HL-60 (cell line): Measurements from ENCODE around the gene TMEM233.

Experiments used
- DNase-seq, 2 experiments: peaks; one replicate each; pipeline ENCODE4 v3.0.0-alpha.2; 2010 to 2020; ENCODE audit warnings: low read depth in 1 of 2, low spot score in 1 of 2
- H3K27ac ChIP-seq: fragments of 250-450 bp; sonication (Bioruptor Pico); replicated peaks from 2 replicates; pipeline ENCODE4 v1.5.1; 2020; ENCODE audit warnings: mild to moderate bottlenecking, moderate library complexity
- H3K27me3 ChIP-seq: fragments of 250-450 bp; sonication (Bioruptor Pico); 2 replicates; pipeline ENCODE4 v1.5.1; 2021; ENCODE audit warnings: mild to moderate bottlenecking, moderate library complexity; ENCODE audit not compliant: insufficient read depth, poor library complexity, severe bottlenecking
- H3K4me3 ChIP-seq: replicated peaks from 2 replicates; pipeline ENCODE4 v1.5.1; 2011; ENCODE audit warnings: mild to moderate bottlenecking, control low read depth, low read length; ENCODE audit not compliant: insufficient read depth
- GABPA ChIP-seq: IDR thresholded peaks from 2 replicates; pipeline ENCODE4 v1.6.1; 2012; ENCODE audit warnings: low read depth
- POLR2AphosphoS5 ChIP-seq: IDR thresholded peaks from 2 replicates; pipeline ENCODE4 v1.6.1; 2012; ENCODE audit warnings: low read depth
- SPI1 ChIP-seq: IDR thresholded peaks from 2 replicates; pipeline ENCODE4 v1.6.1; 2012; ENCODE audit warnings: low read depth, mild to moderate bottlenecking, borderline replicate concordance
- TF ChIP-seq, protein P1 (sequence below): IDR thresholded peaks from 2 replicates; pipeline ENCODE4 v1.6.1; 2012; ENCODE audit warnings: low read depth; ENCODE audit not compliant: insufficient replicate concordance
- TF ChIP-seq, protein P2 (sequence below): IDR thresholded peaks from one replicate; pipeline ENCODE4 v1.5.1; 2011; ENCODE audit warnings: low read length, control low read depth, inconsistent platforms; ENCODE audit not compliant: insufficient read depth

The TMEM233 gene

DNA sequence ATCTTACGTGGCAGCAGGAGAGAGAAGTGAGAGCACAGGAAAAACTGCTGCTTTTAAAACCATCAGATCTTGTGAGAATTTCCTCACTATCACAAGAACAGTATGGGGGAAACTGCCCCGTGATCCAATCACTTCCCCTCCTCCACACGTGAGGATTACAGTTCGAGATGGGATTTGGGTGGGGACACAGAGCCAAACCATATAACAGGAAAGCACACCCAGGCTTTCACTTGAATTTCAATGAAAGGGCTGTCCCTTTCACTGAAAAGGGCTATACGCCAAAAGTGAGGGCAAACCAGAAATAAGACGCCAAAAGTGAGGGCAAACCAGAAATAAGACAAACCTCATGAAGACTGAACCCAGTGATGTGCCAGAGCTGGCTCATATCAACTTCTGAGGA is 22.8 kb upstream of the TMEM233 start:
- H3K27ac ChIP-seq = no peak overlapping the region
- TF ChIP-seq, protein P1, sequence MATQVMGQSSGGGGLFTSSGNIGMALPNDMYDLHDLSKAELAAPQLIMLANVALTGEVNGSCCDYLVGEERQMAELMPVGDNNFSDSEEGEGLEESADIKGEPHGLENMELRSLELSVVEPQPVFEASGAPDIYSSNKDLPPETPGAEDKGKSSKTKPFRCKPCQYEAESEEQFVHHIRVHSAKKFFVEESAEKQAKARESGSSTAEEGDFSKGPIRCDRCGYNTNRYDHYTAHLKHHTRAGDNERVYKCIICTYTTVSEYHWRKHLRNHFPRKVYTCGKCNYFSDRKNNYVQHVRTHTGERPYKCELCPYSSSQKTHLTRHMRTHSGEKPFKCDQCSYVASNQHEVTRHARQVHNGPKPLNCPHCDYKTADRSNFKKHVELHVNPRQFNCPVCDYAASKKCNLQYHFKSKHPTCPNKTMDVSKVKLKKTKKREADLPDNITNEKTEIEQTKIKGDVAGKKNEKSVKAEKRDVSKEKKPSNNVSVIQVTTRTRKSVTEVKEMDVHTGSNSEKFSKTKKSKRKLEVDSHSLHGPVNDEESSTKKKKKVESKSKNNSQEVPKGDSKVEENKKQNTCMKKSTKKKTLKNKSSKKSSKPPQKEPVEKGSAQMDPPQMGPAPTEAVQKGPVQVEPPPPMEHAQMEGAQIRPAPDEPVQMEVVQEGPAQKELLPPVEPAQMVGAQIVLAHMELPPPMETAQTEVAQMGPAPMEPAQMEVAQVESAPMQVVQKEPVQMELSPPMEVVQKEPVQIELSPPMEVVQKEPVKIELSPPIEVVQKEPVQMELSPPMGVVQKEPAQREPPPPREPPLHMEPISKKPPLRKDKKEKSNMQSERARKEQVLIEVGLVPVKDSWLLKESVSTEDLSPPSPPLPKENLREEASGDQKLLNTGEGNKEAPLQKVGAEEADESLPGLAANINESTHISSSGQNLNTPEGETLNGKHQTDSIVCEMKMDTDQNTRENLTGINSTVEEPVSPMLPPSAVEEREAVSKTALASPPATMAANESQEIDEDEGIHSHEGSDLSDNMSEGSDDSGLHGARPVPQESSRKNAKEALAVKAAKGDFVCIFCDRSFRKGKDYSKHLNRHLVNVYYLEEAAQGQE = no peak
- TF ChIP-seq, protein P2, sequence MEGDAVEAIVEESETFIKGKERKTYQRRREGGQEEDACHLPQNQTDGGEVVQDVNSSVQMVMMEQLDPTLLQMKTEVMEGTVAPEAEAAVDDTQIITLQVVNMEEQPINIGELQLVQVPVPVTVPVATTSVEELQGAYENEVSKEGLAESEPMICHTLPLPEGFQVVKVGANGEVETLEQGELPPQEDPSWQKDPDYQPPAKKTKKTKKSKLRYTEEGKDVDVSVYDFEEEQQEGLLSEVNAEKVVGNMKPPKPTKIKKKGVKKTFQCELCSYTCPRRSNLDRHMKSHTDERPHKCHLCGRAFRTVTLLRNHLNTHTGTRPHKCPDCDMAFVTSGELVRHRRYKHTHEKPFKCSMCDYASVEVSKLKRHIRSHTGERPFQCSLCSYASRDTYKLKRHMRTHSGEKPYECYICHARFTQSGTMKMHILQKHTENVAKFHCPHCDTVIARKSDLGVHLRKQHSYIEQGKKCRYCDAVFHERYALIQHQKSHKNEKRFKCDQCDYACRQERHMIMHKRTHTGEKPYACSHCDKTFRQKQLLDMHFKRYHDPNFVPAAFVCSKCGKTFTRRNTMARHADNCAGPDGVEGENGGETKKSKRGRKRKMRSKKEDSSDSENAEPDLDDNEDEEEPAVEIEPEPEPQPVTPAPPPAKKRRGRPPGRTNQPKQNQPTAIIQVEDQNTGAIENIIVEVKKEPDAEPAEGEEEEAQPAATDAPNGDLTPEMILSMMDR = no peak
- TF ChIP-seq POLR2AphosphoS5 = no peak
- no peak for TF ChIP-seq GABPA
- no peak for TF ChIP-seq SPI1
- no peak overlapping the region for H3K4me3 ChIP-seq
- no peaks in the 10 kb centered on the region for H3K27me3 ChIP-seq
- DNase-seq = no peak

DNA sequence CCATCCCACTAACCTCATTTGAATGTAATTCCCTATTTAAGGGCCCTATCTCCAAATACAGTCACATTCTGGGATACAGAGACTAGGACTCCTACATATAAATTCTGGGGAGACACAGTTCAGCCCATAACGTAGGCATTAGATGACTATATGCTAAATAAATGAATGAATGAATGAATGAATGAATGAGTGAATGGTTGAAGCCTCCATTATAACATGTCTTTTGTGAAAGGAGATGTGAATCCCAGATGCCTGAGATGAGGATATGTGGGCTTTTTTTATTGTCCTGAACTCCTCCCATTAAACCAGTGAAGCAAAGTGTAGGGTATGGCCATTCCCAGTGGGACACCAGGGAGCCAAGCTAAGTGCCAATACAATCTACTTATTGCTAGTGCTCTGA is 20.5 kb upstream of the TMEM233 start:
- Histone ChIP-seq H3K27me3 (no peaks in the 10 kb centered on the region), H3K4me3 (no peak overlapping the region), H3K27ac (no peak overlapping the region)
- DNase-seq = no peak
- no peak for TF ChIP-seq SPI1
- TF ChIP-seq GABPA = no peak
- TF ChIP-seq POLR2AphosphoS5 = no peak
- TF ChIP-seq, protein P1 = no peak
- TF ChIP-seq, protein P2 = no peak

DNA sequence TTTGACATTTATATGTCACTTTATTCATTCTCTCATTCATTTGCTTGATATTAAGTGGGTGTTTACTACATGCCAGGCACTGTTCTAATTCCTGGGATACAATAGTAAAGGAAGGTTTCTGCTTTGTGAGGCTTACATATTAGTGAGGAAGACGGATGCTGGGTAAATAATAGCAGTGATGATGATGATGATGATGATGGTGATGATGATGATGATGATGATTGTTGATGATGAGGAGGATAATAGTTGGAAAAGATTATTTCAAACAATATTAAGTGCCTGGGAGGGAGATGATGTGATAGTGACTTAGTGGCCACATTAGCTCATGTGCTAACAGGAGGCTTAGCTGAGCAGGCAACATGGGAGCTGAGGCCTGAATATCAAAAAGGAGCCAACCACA is 19.3 kb upstream of the TMEM233 start:
- TF ChIP-seq GABPA (no peak), SPI1 (no peak)
- DNase-seq = no peak
- no peak overlapping the region for H3K27ac ChIP-seq
- no peak overlapping the region for H3K4me3 ChIP-seq
- no peaks in the 10 kb centered on the region for H3K27me3 ChIP-seq

GRCh38 chr12:119576118-119576810 is 17.3 kb upstream of the TMEM233 start:
- H3K27me3 ChIP-seq = no peaks in the 10 kb centered on the region

More at GRCh38 chr12:119576118-119576810, 17.3 kb upstream of the TMEM233 start:
- TF ChIP-seq SPI1 (no peak), POLR2AphosphoS5 (no peak), GABPA (no peak)
- TF ChIP-seq, protein P2 = no peak
- TF ChIP-seq, protein P1 = no peak
- no peak for DNase-seq
- H3K27ac ChIP-seq = no peak overlapping the region
- no peak overlapping the region for H3K4me3 ChIP-seq
